Mesenchymal stem cell (in vitro differentiated cells and primary cell): ENCODE measurements around the gene CCDC40.

ENCODE experiments used
- DNase-seq: peaks from one replicate; pipeline ENCODE4 v3.0.0-alpha.2; 2013
- H2AFZ ChIP-seq: one replicate; pipeline ENCODE4 v1.6.1; 2013; ENCODE audit warnings: low read depth, mild to moderate bottlenecking, control low read depth, inconsistent platforms, low read length, moderate library complexity
- H2AK5ac ChIP-seq: 2 replicates; pipeline ENCODE4 v1.6.1; 2013; ENCODE audit warnings: low read length, moderate library complexity, mild to moderate bottlenecking, inconsistent platforms; ENCODE audit not compliant: severe bottlenecking
- H2BK120ac ChIP-seq: one replicate; pipeline ENCODE4 v1.6.1; 2013; ENCODE audit warnings: low read depth, mild to moderate bottlenecking, inconsistent platforms, low read length, moderate library complexity
- H2BK12ac ChIP-seq, 2 experiments: one replicate each; pipeline ENCODE4 v1.6.1; 2013; ENCODE audit warnings: inconsistent platforms in 2 of 2, low read length in 2 of 2, mild to moderate bottlenecking in 2 of 2, moderate library complexity in 2 of 2, control low read depth in 1 of 2
- H2BK15ac ChIP-seq: one replicate; pipeline ENCODE4 v1.6.1; 2013; ENCODE audit warnings: mild to moderate bottlenecking, low read depth, inconsistent platforms; ENCODE audit not compliant: poor library complexity, severe bottlenecking
- H2BK5ac ChIP-seq: 2 replicates; pipeline ENCODE4 v1.6.1; 2013; ENCODE audit warnings: low read depth, mild to moderate bottlenecking, low read length, control low read depth, inconsistent platforms; ENCODE audit not compliant: poor library complexity, severe bottlenecking
- H3K14ac ChIP-seq, 2 experiments: one replicate each; pipeline ENCODE4 v1.6.1; 2013; ENCODE audit warnings: inconsistent platforms in 2 of 2, low read length in 2 of 2, control low read depth in 1 of 2, mild to moderate bottlenecking in 1 of 2, moderate library complexity in 1 of 2
- H3K18ac ChIP-seq, 2 experiments: one replicate each; pipeline ENCODE4 v1.6.1; 2013; ENCODE audit warnings: inconsistent platforms in 2 of 2, low read length in 2 of 2, control low read depth in 1 of 2, low read depth in 1 of 2, mild to moderate bottlenecking in 1 of 2
- H3K23ac ChIP-seq, 2 experiments: one replicate each; pipeline ENCODE4 v1.6.1; 2013; ENCODE audit warnings: inconsistent platforms in 2 of 2, low read length in 2 of 2, mild to moderate bottlenecking in 2 of 2, moderate library complexity in 2 of 2, control low read depth in 1 of 2
- H3K27ac ChIP-seq: 2 replicates; pipeline ENCODE4 v1.5.1; 2013; ENCODE audit warnings: mild to moderate bottlenecking, moderate library complexity, low read length, control low read depth, inconsistent platforms; ENCODE audit not compliant: poor library complexity, severe bottlenecking
- H3K27me3 ChIP-seq, 2 experiments: 2 replicates each; pipeline versions ENCODE4 v1.6.1 to v1.7.0; 2013; ENCODE audit warnings: low read length in 2 of 2, mild to moderate bottlenecking in 2 of 2, moderate library complexity in 2 of 2, control low read depth in 1 of 2, inconsistent platforms in 1 of 2; ENCODE audit not compliant: control insufficient read depth in 1 of 2, insufficient read depth in 1 of 2
- H3K36me3 ChIP-seq, 2 experiments: 2 replicates each; pipeline versions ENCODE4 v1.6.1 to v1.7.0; 2013; ENCODE audit warnings: low read length in 2 of 2, control low read depth in 1 of 2, inconsistent platforms in 1 of 2, low read depth in 1 of 2, mild to moderate bottlenecking in 1 of 2; ENCODE audit not compliant: insufficient read depth in 2 of 2, control insufficient read depth in 1 of 2
- H3K4ac ChIP-seq, 2 experiments: one replicate each; pipeline ENCODE4 v1.6.1; 2013; ENCODE audit warnings: inconsistent platforms in 2 of 2, low read length in 2 of 2, mild to moderate bottlenecking in 2 of 2, moderate library complexity in 2 of 2, control low read depth in 1 of 2, low read depth in 1 of 2
- H3K4me1 ChIP-seq: 2 replicates; pipeline ENCODE4 v1.6.1; 2013; ENCODE audit warnings: low read depth, low read length, control low read depth; ENCODE audit not compliant: control insufficient read depth, insufficient read depth
- H3K4me2 ChIP-seq: 2 replicates; pipeline ENCODE4 v1.6.1; 2013; ENCODE audit warnings: low read length, mild to moderate bottlenecking, inconsistent platforms; ENCODE audit not compliant: poor library complexity, severe bottlenecking
- H3K4me3 ChIP-seq, 2 experiments: 2 replicates each; pipeline versions ENCODE4 v1.5.1 to v1.7.0; 2013; ENCODE audit warnings: low read length in 2 of 2, mild to moderate bottlenecking in 2 of 2, control low read depth in 1 of 2, low read depth in 1 of 2; ENCODE audit not compliant: insufficient read depth in 1 of 2
- H3K79me1 ChIP-seq: replicated peaks from 2 replicates; pipeline ENCODE4 v1.6.1; 2013; ENCODE audit warnings: mild to moderate bottlenecking, control low read depth, low read length, inconsistent platforms; ENCODE audit not compliant: poor library complexity, severe bottlenecking
- H3K9ac ChIP-seq: 2 replicates; pipeline ENCODE4 v1.7.0; 2013; ENCODE audit warnings: mild to moderate bottlenecking, low read length, moderate library complexity
- H3K9me3 ChIP-seq: 2 replicates; pipeline ENCODE4 v1.7.0; 2013; ENCODE audit warnings: mild to moderate bottlenecking, low read length; ENCODE audit not compliant: control insufficient read depth
- H4K8ac ChIP-seq: one replicate; pipeline ENCODE4 v1.6.1; 2013; ENCODE audit warnings: inconsistent platforms, mild to moderate bottlenecking, low read length, moderate library complexity
- H4K91ac ChIP-seq: one replicate; pipeline ENCODE4 v1.6.1; 2013; ENCODE audit warnings: mild to moderate bottlenecking, low read length, inconsistent platforms
- WGBS: methylation state at CpG from one replicate; pipeline ENCODE4 v1.1.7; 2013; ENCODE audit warnings: mixed read lengths; 5-methylcytosine and 5-hydroxymethylcytosine counted together

CCDC40 gene

GRCh38 chr17:79988185-79988971 lies 48.1 kb upstream of the CCDC40 start:
- H3K36me3 ChIP-seq: peaks cover 0 to 3% of the 10 kb centered on the region in 2 experiments
- peak overlapping the region in 1 of 2 experiments; percentile 6 for H3K18ac ChIP-seq
- no peak overlapping the region for H3K4ac ChIP-seq
- H2AK5ac ChIP-seq: no peak overlapping the region
- WGBS: 71% methylated on average over 28 of the region's 28 CpGs
- H2BK5ac ChIP-seq: no peak overlapping the region
- no peak overlapping the region for H3K23ac ChIP-seq
- no peak overlapping the region for H2BK15ac ChIP-seq
- peak overlapping the region; percentile 89 for H3K9ac ChIP-seq
- no peak overlapping the region for H2BK12ac ChIP-seq
- H3K27me3 ChIP-seq: no peaks in the 10 kb centered on the region
- DNase-seq: peak; percentile 60
- H3K79me1 ChIP-seq: peaks cover 37% of the 10 kb centered on the region
- H2BK120ac ChIP-seq: no peak overlapping the region
- peak overlapping the region; percentile 42 for H3K27ac ChIP-seq
- no peaks in the 10 kb centered on the region for H3K9me3 ChIP-seq
- peak overlapping the region in 1 of 2 experiments; percentile 67 for H3K4me3 ChIP-seq
- H4K8ac ChIP-seq: no peak overlapping the region
- no peak overlapping the region for H4K91ac ChIP-seq
- H3K4me1 ChIP-seq: peaks cover 44% of the 10 kb centered on the region
- H3K4me2 ChIP-seq: peak overlapping the region; percentile 30
- H2AFZ ChIP-seq: no peak overlapping the region
- H3K14ac ChIP-seq: peak overlapping the region in 1 of 2 experiments; percentile 13

- Histone ChIP-seq H2BK120ac (no peak overlapping the region), H3K14ac (no peak overlapping the region), H3K4me3 (no peak overlapping the region), H3K79me1 (peaks cover 35% of the 10 kb centered on the region), H3K27ac (no peak overlapping the region), H3K9me3 (no peaks in the 10 kb centered on the region), H2BK5ac (no peak overlapping the region), H2AK5ac (peak overlapping the region; percentile 36), H3K23ac (no peak overlapping the region), H3K4ac (no peak overlapping the region), H3K18ac (no peak overlapping the region), H2BK12ac (no peak overlapping the region), H2BK15ac (no peak overlapping the region), H4K8ac (no peak overlapping the region), H3K4me2 (no peak overlapping the region), H2AFZ (no peak overlapping the region), H3K9ac (peak overlapping the region; percentile 89), H3K4me1 (peaks cover 51% of the 10 kb centered on the region), H4K91ac (no peak overlapping the region), H3K36me3 (peaks cover 0 to 3% of the 10 kb centered on the region in 2 experiments), H3K27me3 (no peaks in the 10 kb centered on the region)
- DNase-seq: no peak
- 93% methylated on average over 20 of the region's 20 CpGs for WGBS
These were observed 47.2 kb upstream of the CCDC40 start for GRCh38 chr17:79989106-79989835.

- no peak overlapping the region for H2BK12ac ChIP-seq
These were observed 46.3 kb upstream of the CCDC40 start for GRCh38 chr17:79990051-79990592.

GRCh38 chr17:79990704-79991103 lies 45.7 kb upstream of the CCDC40 start:
- Histone ChIP-seq H3K4me2 (no peak overlapping the region), H3K4me1 (peaks cover 53% of the 10 kb centered on the region), H2AK5ac (peak overlapping the region; percentile 41), H4K91ac (no peak overlapping the region), H3K79me1 (peaks cover 29% of the 10 kb centered on the region), H2BK5ac (no peak overlapping the region), H3K18ac (no peak overlapping the region), H3K4me3 (no peak overlapping the region), H2BK120ac (no peak overlapping the region), H3K4ac (peak overlapping the region in 1 of 2 experiments; percentile 24), H2BK15ac (no peak overlapping the region), H3K9me3 (no peaks in the 10 kb centered on the region), H2BK12ac (peak overlapping the region in 1 of 2 experiments; percentile 48), H2AFZ (no peak overlapping the region), H3K23ac (no peak overlapping the region), H4K8ac (no peak overlapping the region), H3K36me3 (no peaks in the 10 kb centered on the region), H3K27me3 (no peaks in the 10 kb centered on the region), H3K9ac (peak overlapping the region; percentile 56), H3K14ac (no peak overlapping the region), H3K27ac (no peak overlapping the region)
- 93% methylated on average over 13 of the region's 17 CpGs for WGBS
- DNase-seq: no peak

More at GRCh38 chr17:79990051-79990592, 46.3 kb upstream of the CCDC40 start:
- H4K8ac ChIP-seq: no peak overlapping the region
- H3K27ac ChIP-seq: no peak overlapping the region
- no peak overlapping the region for H3K18ac ChIP-seq
- 81% methylated on average over 21 of the region's 21 CpGs for WGBS
- H3K9ac ChIP-seq: no peak overlapping the region
- H3K23ac ChIP-seq: no peak overlapping the region
- peaks cover 53% of the 10 kb centered on the region for H3K4me1 ChIP-seq
- peaks cover 33% of the 10 kb centered on the region for H3K79me1 ChIP-seq
- H3K14ac ChIP-seq: no peak overlapping the region
- no peak overlapping the region for H2BK5ac ChIP-seq
- H2AK5ac ChIP-seq: no peak overlapping the region
- H2BK120ac ChIP-seq: no peak overlapping the region
- no peaks in the 10 kb centered on the region for H3K9me3 ChIP-seq
- H3K4me2 ChIP-seq: no peak overlapping the region
- no peaks in the 10 kb centered on the region for H3K27me3 ChIP-seq
- H3K36me3 ChIP-seq: no peaks in the 10 kb centered on the region
- H2BK15ac ChIP-seq: no peak overlapping the region
- peak overlapping the region in 1 of 2 experiments; percentile 5 for H3K4ac ChIP-seq
- H4K91ac ChIP-seq: no peak overlapping the region
- no peak overlapping the region for H3K4me3 ChIP-seq
- no peak for DNase-seq
- no peak overlapping the region for H2AFZ ChIP-seq
